Right lobe of liver (tissue), 6 donors: ENCODE results near the gene CELSR1. TPM values are rescaled to one million over a fixed set of nuclear protein-coding genes. Genes with fewer than 3 reads are reported as not detected.
"Not testable (repeated sequence)": the region's sequence is repeated elsewhere in the genome, so short reads cannot be mapped to it uniquely, and the experiment has no call there.

Experiments used
- ATAC-seq, 4 donors: fragments of 200-7000 bp; cut with Tn5 transposase; one replicate each; pipeline ENCODE4 v1.9.1; 2020; ENCODE audit warnings: mild to moderate bottlenecking in 4 of 4, moderate library complexity in 4 of 4
- DNase-seq, 3 donors: peaks; one replicate each; pipeline ENCODE4 v3.0.0-alpha.2; 2020
- H3K27ac ChIP-seq, 3 donors: fragments of 200-600 bp; one replicate each; pipeline ENCODE4 v1.8.0; 2022
- H3K27me3 ChIP-seq, 2 donors: fragments of 200-600 bp; one replicate each; pipeline ENCODE4 v1.8.0; 2022
- H3K36me3 ChIP-seq, 4 donors: fragments of 200-600 bp; sonication (generic) in 1 of 4; one replicate each; pipeline versions ENCODE4 v1.5.1 to v1.8.0; 2017 to 2022; ENCODE audit warnings: control low read depth in 1 of 4
- H3K4me1 ChIP-seq, 4 donors: fragments of 200-600 bp; sonication (generic) in 1 of 4; one replicate each; pipeline versions ENCODE4 v1.5.1 to v1.8.0; 2017 to 2022; ENCODE audit warnings: control low read depth in 1 of 4
- H3K4me3 ChIP-seq, 3 donors: fragments of 200-600 bp; one replicate each; pipeline ENCODE4 v1.8.0; 2022
- H3K9me3 ChIP-seq, 4 donors: fragments of 200-600 bp; sonication (generic) in 1 of 4; one replicate each; pipeline versions ENCODE4 v1.5.1 to v1.8.0; 2017 to 2022; ENCODE audit warnings: control low read depth in 1 of 4
- CTCF ChIP-seq, 4 donors: fragments of 200-600 bp in 3 of 4; fragments of 450-650 bp in 1 of 4; IDR thresholded peaks; one replicate each; pipeline versions ENCODE4 v1.5.1 to v1.8.0; 2016 to 2022; ENCODE audit warnings: antibody characterized with exemption in 4 of 4, mild to moderate bottlenecking in 2 of 4
- POLR2A ChIP-seq: fragments of 450-650 bp; IDR thresholded peaks from one replicate; pipeline ENCODE4 v1.6.1; 2017; ENCODE audit warnings: antibody characterized with exemption, mild to moderate bottlenecking
- WGBS: methylation state at CpG from one replicate; pipeline ENCODE4 v1.1.6; 2018; ENCODE audit warnings: low coverage, low lambda C conversion rate; ENCODE audit not compliant: insufficient coverage; ENCODE audit errors: missing lambda C conversion rate; 5-methylcytosine and 5-hydroxymethylcytosine counted together
- intact Hi-C, 2 donors: fragments of 100-400 bp; cut with DNase I; formaldehyde crosslinking; loops; one replicate each; pipeline versions ENCODE4 v1.11.2 to v1.14.1; 2022
- total RNA-seq, 6 experiments: library from RNA; depleted of rRNA in 2 of 6; stranded (reverse); fragments of >200 nt in 2 of 6; fragmentation: NEBNext Ultra II Directional in 3 of 6; extraction: Animal tissue kit (Norgen Biotek cat#: 25700) in 3 of 6; gene quantifications; one replicate each; pipeline versions ENCODE4 v1.1.0 to v1.2.4, GENCODE V29; 2016 to 2023
- donor health status: DM: no; HTN: yes; CAD: no.
- donor health status: DM: no; HTN: no; CAD: no.
- donor health status: DM: no; HTN: no; CAD: no.
- donor health status: DM: no; HTN: yes; CAD: no.
- donor health status: DM: no; HTN: yes; CAD: no.

The CELSR1 gene
- total RNA-seq, 6 experiments from 2014 or later = 2.9 to 8.2 (median 5.0) TPM

- TF ChIP-seq POLR2A (no peak), CTCF (IDR thresholded peaks at IDR 0.05) (no peak)
- intact Hi-C loops = no loop called here
- no peak for ATAC-seq
- DNase-seq = no peak
- no peak overlapping the region for H3K4me3 ChIP-seq
- 96% methylated on average over 12 of the region's 12 CpGs for WGBS
- H3K36me3 ChIP-seq = no peaks in the 10 kb centered on the region
- no peaks in the 10 kb centered on the region for H3K9me3 ChIP-seq
- H3K27ac ChIP-seq = no peak overlapping the region
- no peaks in the 10 kb centered on the region for H3K27me3 ChIP-seq
- H3K4me1 ChIP-seq = no peaks in the 10 kb centered on the region
Observed at GRCh38 chr22:46315976-46316375, 221.4 kb downstream of the CELSR1 start.

DNA sequence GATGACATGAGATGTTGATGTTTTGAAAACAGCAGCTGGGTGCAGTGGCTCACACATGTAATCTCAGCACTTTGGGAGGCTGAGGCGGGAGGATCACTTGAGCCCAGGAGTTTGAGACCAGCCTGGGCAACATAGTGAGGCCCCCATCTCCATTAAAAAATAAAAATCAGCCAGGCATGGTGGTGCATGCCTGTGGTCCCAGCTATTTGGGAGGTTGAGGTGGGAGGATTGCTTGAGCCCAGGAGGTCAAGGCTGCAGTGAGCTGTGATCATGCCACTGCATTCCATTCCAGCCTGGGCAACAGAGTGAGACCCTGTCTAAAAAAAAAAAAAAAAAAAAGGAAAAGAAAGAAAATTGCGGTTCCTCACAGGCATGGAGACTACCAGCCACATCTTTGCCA is 224.6 kb downstream of the CELSR1 start:
- H3K27ac ChIP-seq, H3K4me3 ChIP-seq, H3K4me1 ChIP-seq, H3K27me3 ChIP-seq, H3K36me3 ChIP-seq, H3K9me3 ChIP-seq, ATAC-seq: not testable (repeated sequence)
- DNase-seq = peak in 1 of 3 donors; percentile 1
- WGBS = 92% methylated on average over 2 of the region's 2 CpGs
- intact Hi-C loops = loop anchor here (5.0 kb wide), 2 partner anchors 191 to 321 kb away; no protein-coding TSS in a partner anchor

DNA sequence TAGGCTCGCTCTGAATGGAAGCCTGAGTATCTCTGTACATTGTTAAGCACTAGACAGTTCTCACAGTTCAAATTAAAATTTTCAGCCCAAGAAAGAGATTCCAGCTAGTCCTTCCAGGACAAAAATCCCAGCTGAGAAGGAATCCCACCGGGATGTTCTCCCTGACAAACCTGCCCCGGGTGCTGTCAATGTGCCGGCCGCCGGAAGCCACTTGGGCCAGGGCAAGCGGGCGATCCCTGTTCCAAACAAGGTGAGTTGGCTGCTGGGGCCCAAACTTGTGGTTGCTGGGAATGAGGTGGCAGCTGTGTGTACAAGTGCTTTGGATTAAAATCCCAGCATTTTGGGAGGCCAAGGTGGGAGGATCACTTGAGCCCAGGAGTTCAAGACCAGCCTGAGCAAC is 225.4 kb downstream of the CELSR1 start:
- DNase-seq = no peak
- Histone ChIP-seq H3K27ac (no peak overlapping the region), H3K4me1 (no peaks in the 10 kb centered on the region), H3K4me3 (no peak overlapping the region), H3K27me3 (no peaks in the 10 kb centered on the region), H3K36me3 (no peaks in the 10 kb centered on the region), H3K9me3 (no peaks in the 10 kb centered on the region)
- intact Hi-C loops = loop anchor here (5.0 kb wide), 2 partner anchors 190 to 320 kb away; no protein-coding TSS in a partner anchor
- no peak for ATAC-seq
- 100% methylated on average over 1 of the region's 8 CpGs for WGBS
- TF ChIP-seq CTCF (IDR thresholded peaks at IDR 0.05) = no peak
- TF ChIP-seq POLR2A = no peak

Other genes starting within 250 kb of the CELSR1 start
- gene GTSE1, start 240.8 kb downstream of the CELSR1 start, total RNA-seq = under 1 TPM; 0.15 to 0.84 (median 0.52) TPM
- gene TRMU, start 201.9 kb downstream of the CELSR1 start, total RNA-seq = 10 to 100 TPM; 17.2 to 24.2 (median 19.9) TPM
- 10 to 100 TPM; 29.7 to 72.0 (median 34.8) TPM for gene GRAMD4, start 82.8 kb upstream of the CELSR1 start, total RNA-seq
- gene CERK, start 200.6 kb upstream of the CELSR1 start, total RNA-seq = 10 to 100 TPM in 5 of 6 experiments, 1 to 10 TPM in 1; 9.6 to 27.5 (median 18.5) TPM
- 10 to 100 TPM; 10.9 to 18.1 (median 14.0) TPM for gene TBC1D22A, start 225.0 kb upstream of the CELSR1 start, total RNA-seq